ENCODE results near the gene OPCML. TPM values are rescaled to one million over a fixed set of nuclear protein-coding genes. Genes with fewer than 3 reads are reported as not detected.
A peak's percentile ranks its signal among the peaks of the same experiment; 100 is the strongest.

OPCML gene
- total RNA-seq, 1 experiment from 2014 or later, result 0.13 TPM

GRCh38 chr11:132999031-132999430 is 533.3 kb downstream of the OPCML start:
- no peak overlapping the region for H3K4me3 ChIP-seq (ENCODE audit: low read depth, low read length, poor library complexity, severe bottlenecking)
- CTCF ChIA-PET, result no interaction called here
- H3K9me3 ChIP-seq (ENCODE audit: low read depth, low read length, poor library complexity, severe bottlenecking), result no peaks in the 10 kb centered on the region
- H3K27ac ChIP-seq (ENCODE audit: low read depth, low read length, poor library complexity, severe bottlenecking), result no peak overlapping the region
- POLR2A ChIA-PET (ENCODE audit: low non-redundant PET), result interaction anchor here (0.6 kb wide), 1 partner anchor 18 kb away, joined by 4 read pairs; no protein-coding TSS in a partner anchor
- no peaks in the 10 kb centered on the region for H3K36me3 ChIP-seq (ENCODE audit: insufficient read depth, low read length, poor library complexity, severe bottlenecking)
- peaks cover 19% of the 10 kb centered on the region for H3K27me3 ChIP-seq (replicated peaks; ENCODE audit: insufficient read depth, low read depth, low read length, poor library complexity)
- peaks cover 16% of the 10 kb centered on the region for H3K4me1 ChIP-seq (ENCODE audit: insufficient read depth, low read length, poor library complexity, severe bottlenecking)
- intact Hi-C loops (cut with micrococcal nuclease; ENCODE audit: unreplicated experiment), result no loop called here
- peak; percentile 24 for DNase-seq (ENCODE audit: low spot score)
- no TSS peak for BruUV-seq (replicated peaks)
- TF ChIP-seq, protein P1, sequence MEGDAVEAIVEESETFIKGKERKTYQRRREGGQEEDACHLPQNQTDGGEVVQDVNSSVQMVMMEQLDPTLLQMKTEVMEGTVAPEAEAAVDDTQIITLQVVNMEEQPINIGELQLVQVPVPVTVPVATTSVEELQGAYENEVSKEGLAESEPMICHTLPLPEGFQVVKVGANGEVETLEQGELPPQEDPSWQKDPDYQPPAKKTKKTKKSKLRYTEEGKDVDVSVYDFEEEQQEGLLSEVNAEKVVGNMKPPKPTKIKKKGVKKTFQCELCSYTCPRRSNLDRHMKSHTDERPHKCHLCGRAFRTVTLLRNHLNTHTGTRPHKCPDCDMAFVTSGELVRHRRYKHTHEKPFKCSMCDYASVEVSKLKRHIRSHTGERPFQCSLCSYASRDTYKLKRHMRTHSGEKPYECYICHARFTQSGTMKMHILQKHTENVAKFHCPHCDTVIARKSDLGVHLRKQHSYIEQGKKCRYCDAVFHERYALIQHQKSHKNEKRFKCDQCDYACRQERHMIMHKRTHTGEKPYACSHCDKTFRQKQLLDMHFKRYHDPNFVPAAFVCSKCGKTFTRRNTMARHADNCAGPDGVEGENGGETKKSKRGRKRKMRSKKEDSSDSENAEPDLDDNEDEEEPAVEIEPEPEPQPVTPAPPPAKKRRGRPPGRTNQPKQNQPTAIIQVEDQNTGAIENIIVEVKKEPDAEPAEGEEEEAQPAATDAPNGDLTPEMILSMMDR (conservative IDR thresholded peaks at IDR 0.05; ENCODE audit: low read depth, low read length), result no peak
- no peak for TF ChIP-seq EZH2 (IDR thresholded peaks at IDR 0.05; ENCODE audit: borderline replicate concordance, low read depth, low read length, poor library complexity, severe bottlenecking)

- Histone ChIP-seq H3K9me3 (ENCODE audit: low read depth, low read length, poor library complexity, severe bottlenecking) (no peaks in the 10 kb centered on the region), H3K4me1 (ENCODE audit: insufficient read depth, low read length, poor library complexity, severe bottlenecking) (peaks cover 16% of the 10 kb centered on the region), H3K27me3 (replicated peaks; ENCODE audit: insufficient read depth, low read depth, low read length, poor library complexity) (peaks cover 24% of the 10 kb centered on the region), H3K36me3 (ENCODE audit: insufficient read depth, low read length, poor library complexity, severe bottlenecking) (no peaks in the 10 kb centered on the region), H3K4me3 (ENCODE audit: low read depth, low read length, poor library complexity, severe bottlenecking) (no peak overlapping the region), H3K27ac (ENCODE audit: low read depth, low read length, poor library complexity, severe bottlenecking) (no peak overlapping the region)
- DNase-seq (ENCODE audit: low spot score), result no peak
- POLR2A ChIA-PET (ENCODE audit: low non-redundant PET), result no interaction called here
- TF ChIP-seq EZH2 (IDR thresholded peaks at IDR 0.05; ENCODE audit: borderline replicate concordance, low read depth, low read length, poor library complexity, severe bottlenecking), result no peak
- TF ChIP-seq, protein P1 (conservative IDR thresholded peaks at IDR 0.05; ENCODE audit: low read depth, low read length), result no peak
- CTCF ChIA-PET, result no interaction called here
- no TSS peak for BruUV-seq (replicated peaks)
- intact Hi-C loops (cut with micrococcal nuclease; ENCODE audit: unreplicated experiment), result no loop called here
Measured at GRCh38 chr11:132997396-132997795, 534.9 kb downstream of the OPCML start.

DNA sequence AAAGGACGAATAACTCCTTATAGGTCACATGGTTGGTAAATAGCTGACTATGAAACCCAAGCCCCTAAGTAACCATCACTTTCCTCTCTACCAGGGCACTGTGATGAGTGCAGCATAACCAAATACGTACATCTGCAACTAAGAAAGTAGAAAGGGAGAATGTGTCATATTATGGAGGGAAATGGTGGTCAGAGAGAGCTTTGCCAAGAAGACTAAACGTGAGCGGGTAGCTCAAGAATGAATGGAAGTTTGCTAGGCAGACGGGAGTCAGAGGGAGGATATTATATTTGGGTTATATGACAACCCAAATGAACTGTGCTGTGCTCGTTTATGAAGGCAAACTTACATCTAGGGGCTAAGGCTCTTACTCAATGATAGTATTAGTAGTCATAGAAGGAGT is 537.3 kb downstream of the OPCML start:
- H3K4me3 ChIP-seq (ENCODE audit: low read depth, low read length, poor library complexity, severe bottlenecking), result no peak overlapping the region
- no peaks in the 10 kb centered on the region for H3K9me3 ChIP-seq (ENCODE audit: low read depth, low read length, poor library complexity, severe bottlenecking)
- ChIA-PET POLR2A (ENCODE audit: low non-redundant PET) (no interaction called here), CTCF (no interaction called here)
- TF ChIP-seq, protein P1 (conservative IDR thresholded peaks at IDR 0.05; ENCODE audit: low read depth, low read length), result no peak
- no peak for TF ChIP-seq EZH2 (IDR thresholded peaks at IDR 0.05; ENCODE audit: borderline replicate concordance, low read depth, low read length, poor library complexity, severe bottlenecking)
- no peaks in the 10 kb centered on the region for H3K36me3 ChIP-seq (ENCODE audit: insufficient read depth, low read length, poor library complexity, severe bottlenecking)
- H3K27ac ChIP-seq (ENCODE audit: low read depth, low read length, poor library complexity, severe bottlenecking), result no peak overlapping the region
- intact Hi-C loops (cut with micrococcal nuclease; ENCODE audit: unreplicated experiment), result no loop called here
- H3K4me1 ChIP-seq (ENCODE audit: insufficient read depth, low read length, poor library complexity, severe bottlenecking), result peaks cover 16% of the 10 kb centered on the region
- no TSS peak for BruUV-seq (replicated peaks)
- peaks cover 43% of the 10 kb centered on the region for H3K27me3 ChIP-seq (replicated peaks; ENCODE audit: insufficient read depth, low read depth, low read length, poor library complexity)
- no peak for DNase-seq (ENCODE audit: low spot score)

All from A673 (cell line).